NCI-H128 (cell line): ENCODE results near the gene OVCA2.
"Not testable (repeated sequence)": the region's sequence is repeated elsewhere in the genome, so short reads cannot be mapped to it uniquely, and the experiment has no call there.

ENCODE experiments used
- DNase-seq: peaks from one replicate; lab custom pipeline; 2025; ENCODE audit not compliant: unreplicated experiment; lab: John Stamatoyannopoulos, UW

The OVCA2 gene

GRCh38 chr17:2013220-2013993 is 28.4 kb upstream of the OVCA2 start:
- not testable (repeated sequence) for DNase-seq

DNA sequence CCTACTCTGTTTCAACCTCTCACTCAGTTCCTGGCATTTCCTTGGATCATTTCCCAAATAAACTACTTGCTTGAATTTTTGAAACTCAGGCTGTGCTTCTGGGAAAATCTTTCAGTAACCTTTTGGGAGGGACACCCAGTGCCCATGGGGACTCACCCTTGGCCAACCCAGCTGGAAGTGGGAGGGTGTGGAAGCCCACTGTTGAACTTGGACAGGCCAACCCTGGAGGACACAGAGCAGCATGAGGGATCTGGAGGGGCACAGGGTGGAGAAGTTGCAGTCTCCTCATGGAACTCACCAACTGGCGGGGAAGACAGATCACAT is 27.9 kb upstream of the OVCA2 start:
- DNase-seq: no peak

DNA sequence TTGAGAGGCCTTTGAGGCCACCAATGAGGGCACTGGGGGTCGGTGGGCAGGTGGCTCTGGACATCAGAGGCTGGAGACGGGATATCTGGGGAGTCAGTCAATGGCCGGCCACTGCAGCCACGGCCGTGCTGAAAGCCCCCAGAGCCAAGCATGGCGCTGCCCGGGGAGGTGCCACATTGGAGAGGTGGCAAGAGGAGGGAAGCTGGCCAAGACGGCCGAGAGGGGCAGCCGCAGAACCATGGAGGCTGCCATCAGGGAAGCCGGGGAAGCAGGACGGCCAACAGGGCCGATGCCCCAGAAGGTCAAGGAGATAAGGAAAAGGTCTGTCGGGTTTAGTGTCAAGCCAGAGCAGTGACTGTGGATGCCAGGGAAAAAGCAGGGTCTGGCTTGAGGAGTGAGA is 26.5 kb upstream of the OVCA2 start:
- DNase-seq: no peak

- DNase-seq: no peak
Measured at GRCh38 chr17:2016494-2016893, 25.3 kb upstream of the OVCA2 start.

GRCh38 chr17:2017274-2017941 is 24.4 kb upstream of the OVCA2 start:
- no peak for DNase-seq

GRCh38 chr17:2018716-2019510 is 22.9 kb upstream of the OVCA2 start:
- DNase-seq: no peak

- no peak for DNase-seq
Measured at GRCh38 chr17:2019723-2020122, 22.1 kb upstream of the OVCA2 start.

DNA sequence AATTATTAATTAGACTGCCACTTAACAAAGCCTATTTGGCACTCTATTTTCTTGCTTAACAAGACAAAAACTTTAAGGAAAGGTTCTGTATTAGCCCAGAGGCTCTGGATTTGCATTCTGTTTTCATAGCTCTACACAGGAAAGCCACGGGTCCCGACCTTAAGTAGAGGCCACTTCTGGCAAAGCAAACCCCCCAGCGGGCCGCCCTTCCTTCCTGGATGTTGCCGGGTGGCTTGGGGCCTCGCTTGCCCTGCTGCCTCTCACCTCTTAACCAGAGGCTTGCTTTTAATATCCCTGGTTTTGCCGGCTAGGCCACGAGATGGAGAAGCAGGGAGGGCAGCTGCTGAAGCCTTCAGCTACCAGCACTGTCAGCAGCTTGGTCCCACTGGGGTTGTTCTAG is 21.1 kb upstream of the OVCA2 start:
- DNase-seq: no peak

DNA sequence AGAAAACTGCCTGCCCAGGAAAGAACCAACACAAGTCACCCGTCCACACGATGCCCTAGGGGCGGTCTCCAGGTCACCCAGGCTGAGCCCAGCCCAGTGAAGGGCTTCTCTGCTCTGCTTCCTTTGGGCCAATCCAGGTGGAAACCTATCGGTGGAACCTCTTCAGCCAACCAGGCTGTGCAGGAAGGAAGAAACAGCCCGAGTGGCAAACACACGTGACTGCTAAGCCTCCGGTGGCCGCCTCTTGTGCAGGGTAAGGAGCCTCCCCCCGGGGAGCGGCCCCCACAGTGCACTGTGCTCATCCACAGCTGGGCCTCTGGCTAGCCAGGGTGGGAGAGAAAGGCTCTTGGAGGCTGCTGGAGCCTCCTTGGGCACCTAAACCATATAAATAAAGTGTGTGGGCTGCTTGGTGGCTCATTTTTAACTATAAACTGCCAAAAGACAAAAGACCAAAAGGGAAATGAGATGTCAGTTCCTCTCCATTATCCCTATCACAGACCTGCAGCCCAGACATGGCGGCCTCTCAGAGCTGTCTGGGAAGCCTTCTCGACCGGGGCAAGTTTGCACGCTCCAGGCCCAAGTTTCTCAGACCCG is 19.1 kb upstream of the OVCA2 start:
- no peak for DNase-seq

GRCh38 chr17:2023256-2023655 is 18.6 kb upstream of the OVCA2 start:
- no peak for DNase-seq

- DNase-seq: no peak
Measured at GRCh38 chr17:2023692-2024571, 17.9 kb upstream of the OVCA2 start.

DNA sequence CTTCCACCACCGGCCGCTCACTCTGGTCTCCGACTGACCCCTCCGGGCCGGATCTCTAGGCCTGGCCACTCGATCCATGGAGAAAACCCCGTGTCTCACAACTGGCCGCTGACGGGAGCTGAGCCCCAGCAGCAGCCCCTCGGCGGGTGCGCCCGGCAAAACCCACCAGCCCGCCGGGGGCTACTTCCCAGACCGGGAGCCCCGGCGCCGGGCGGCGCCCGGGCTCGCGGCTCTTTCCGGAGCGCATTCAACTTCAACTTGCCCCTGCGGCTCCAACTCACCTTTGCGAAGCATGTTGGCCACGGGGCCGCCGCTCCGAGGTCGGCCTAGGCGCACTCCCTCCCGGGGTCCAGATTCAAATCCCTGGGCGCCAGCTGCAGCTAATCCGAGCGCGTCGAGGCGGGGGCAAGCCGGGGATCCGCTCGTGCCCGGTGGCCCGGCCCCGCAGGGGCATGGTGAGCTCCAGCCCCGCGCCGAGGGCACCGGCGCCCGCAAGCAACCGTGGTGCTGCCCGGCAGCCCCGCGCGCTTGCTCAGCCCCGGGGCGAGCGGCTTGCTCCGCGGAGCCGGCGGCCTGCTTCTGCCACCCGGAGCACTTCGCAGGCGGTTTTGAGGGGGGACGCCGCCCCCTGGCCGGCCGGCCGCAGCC is 17.1 kb upstream of the OVCA2 start:
- DNase-seq: no peak

DNA sequence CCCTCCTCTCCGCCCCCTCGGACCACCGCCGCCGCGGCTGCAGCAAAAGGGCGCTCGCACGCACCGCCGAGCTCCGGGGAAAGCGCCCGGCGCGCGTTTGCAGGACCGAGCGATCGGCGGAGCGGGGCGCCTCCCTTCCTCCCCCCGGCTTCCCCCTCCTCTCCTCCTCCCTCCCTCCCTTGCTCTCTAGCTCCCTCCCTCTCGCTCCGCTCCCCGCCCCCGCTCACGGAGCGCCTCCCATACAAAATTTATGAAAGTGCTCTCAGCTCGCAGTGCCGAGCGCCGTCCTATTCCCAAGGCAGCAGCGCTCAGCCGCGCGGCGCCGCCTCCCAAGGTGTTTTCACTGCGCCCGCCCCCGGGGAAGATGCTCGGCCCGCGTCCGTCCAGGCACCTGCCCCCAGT is 16.6 kb upstream of the OVCA2 start, which contains the start of gene RTN4RL1:
RTN4RL1 (minus strand) TSS at position 115 of the 402 bp plus-strand sequence. CDS start 469 bp downstream, outside the sequence.
- DNase-seq: peak; percentile 39

- DNase-seq: no peak
Measured at GRCh38 chr17:2025622-2026309, 16.1 kb upstream of the OVCA2 start.

DNA sequence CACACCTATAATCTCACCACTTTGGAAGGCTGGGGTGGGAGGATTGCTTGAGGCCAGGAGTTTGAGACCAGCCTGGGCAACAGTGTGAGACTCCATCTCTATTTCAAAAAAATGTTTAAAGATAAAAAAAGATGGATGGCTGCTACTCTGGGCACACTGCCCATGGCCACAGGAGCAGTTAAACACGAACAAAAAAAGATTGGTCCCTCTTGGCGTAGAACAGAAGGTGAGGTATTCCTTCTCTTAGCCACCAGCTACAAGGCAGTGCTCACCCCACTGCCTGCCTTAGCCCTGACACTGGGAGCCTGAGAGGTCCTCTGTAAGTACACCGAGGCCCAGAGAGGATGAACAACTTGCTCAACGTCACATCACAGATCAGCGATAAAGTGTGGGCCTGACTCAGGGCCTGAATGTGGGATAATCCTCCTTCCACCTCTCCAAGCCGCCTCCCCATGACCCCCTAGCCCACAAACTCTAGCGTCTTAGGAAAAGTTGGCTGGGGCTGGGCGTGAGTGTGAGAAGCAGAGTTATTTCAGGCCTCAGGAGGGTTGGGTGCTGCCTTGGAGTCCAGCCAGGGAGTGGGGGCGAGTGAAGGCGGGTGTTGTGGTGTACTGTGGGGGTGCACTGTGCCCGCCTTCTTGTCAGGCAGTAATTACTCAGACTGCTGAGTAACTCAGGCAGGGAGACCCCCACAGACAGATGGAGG is 14.1 kb upstream of the OVCA2 start:
- DNase-seq: no peak

DNA sequence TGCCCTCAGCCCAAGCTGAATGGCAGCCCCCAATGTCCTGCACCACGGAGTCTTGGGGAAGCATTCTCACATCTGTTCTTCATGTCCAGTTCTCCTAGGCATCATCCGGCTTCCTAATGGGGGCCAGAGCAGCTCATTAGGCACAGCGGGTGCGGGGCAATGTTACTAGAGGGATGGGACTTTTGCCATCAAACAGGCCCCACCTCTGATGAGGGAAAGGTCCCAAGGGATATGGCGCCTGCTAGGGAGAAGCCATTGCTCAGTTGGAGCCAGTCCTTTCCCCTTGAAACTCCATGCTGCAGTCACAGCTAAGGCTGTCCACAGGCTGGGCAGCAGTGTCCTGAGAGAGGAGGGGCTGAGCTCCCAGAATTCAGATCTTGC is 13.6 kb upstream of the OVCA2 start:
- no peak for DNase-seq

DNA sequence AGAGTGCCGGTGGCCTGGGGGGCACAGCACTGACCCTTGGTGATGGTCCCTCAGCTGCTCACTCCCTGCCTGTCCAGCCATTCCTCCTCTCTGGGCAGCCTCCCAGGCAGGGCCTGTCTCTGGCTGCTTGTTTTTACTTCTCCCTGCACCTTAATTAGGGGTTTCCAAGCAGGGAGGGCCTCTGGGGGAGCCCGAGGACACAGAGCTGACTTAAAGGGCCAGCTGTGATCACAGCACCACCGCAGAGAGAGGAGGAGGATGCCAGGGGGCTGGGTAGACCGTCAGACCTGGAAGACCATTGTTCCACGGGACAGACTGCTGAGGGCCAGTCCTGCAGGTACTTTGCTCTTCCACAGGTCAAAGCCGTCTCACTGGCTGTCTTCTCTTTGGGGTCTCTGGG is 13.1 kb upstream of the OVCA2 start:
- no peak for DNase-seq

DNA sequence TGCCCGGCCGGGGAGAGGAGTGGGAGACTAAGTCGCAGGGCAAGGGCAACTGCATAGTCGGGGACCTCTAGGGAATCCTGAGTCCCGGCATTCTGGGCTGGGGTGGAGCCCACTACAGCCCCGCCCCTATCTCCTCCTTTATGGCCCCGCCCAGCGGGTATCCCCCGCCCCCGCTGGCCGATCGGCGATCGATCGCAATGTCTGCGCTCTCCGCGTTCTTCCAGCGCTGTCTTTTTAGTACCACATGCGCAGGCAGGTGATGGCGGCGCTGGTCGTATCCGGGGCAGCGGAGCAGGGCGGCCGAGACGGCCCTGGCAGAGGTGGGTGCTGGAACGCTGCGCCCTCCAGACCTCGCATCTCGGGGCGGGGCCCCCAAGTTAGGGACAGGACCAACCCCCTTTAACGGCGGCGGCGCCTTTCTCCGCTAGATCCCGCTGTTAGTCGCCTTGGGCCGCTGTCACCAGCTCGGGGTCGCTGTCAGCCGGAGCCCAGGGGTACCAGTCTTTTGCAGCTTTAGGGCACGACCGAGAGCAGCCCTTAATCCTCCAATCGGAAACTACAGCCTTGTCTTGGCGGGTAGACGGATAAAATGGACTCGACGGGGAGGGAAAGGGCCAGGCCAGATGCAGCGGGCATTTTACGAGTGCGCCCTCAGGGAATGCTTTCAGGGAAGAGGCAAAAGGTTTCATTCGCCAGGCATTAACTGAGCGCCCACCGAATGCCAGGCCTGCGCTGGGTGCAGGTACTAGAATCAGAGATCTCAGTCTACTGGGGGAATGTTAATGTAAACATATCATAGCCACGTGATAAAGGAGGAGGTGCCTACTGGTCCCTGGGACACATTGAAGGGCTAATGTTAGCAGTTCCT is 11.7 kb upstream of the OVCA2 start, which contains the start of gene DPH1:
DPH1 (plus strand) TSS at position 243 of the 868 bp plus-strand sequence; CDS start at position 260, 17 bp downstream.
- DNase-seq: peak; percentile 63
